Stimulated activated CD8-positive, alpha-beta memory T cell treated with anti-CD3 and anti-CD28 coated beads, Interleukin-7, amount 100 ng/mL, for 48 hours (primary cell): ENCODE measurements around the gene TERC.

Source experiments
- DNase-seq, 2 donors: peaks; one replicate each; pipeline ENCODE4 v3.0.0-alpha.2; 2020; ENCODE audit warnings: low read depth in 1 of 2; ENCODE audit errors: extremely low read depth in 1 of 2

Gene TERC

DNA sequence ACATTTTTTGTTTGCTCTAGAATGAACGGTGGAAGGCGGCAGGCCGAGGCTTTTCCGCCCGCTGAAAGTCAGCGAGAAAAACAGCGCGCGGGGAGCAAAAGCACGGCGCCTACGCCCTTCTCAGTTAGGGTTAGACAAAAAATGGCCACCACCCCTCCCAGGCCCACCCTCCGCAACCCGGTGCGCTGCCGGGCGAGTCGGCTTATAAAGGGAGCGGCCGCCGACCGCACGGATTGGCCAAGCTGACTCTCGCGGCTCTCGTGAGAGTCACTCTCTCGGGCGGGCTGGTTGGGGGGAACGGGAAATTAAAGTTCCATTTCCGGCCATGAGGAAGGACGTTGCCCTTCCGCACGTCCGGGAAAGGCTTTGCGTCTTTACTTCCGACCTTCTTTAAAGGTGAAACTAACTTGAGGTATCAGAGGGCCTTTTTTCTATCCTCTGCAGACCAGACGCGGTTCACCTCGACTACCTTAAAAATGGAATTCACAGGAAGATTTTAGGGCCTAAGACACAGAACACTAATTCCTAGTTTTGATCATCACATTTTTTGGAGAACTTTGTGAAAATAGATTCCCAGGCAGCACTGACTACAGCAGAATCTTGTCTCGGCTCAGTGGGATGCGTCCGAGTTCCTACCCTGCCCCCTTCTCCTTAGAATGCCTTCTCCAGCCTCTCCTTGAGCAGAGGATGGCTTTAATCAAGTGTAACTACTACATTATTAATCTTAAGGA, at the start of gene TERC:
Gene TERC (minus strand): TSS at position 179 of the 731 bp plus-strand sequence.
- peak; percentile 84 to 89 for DNase-seq

DNA sequence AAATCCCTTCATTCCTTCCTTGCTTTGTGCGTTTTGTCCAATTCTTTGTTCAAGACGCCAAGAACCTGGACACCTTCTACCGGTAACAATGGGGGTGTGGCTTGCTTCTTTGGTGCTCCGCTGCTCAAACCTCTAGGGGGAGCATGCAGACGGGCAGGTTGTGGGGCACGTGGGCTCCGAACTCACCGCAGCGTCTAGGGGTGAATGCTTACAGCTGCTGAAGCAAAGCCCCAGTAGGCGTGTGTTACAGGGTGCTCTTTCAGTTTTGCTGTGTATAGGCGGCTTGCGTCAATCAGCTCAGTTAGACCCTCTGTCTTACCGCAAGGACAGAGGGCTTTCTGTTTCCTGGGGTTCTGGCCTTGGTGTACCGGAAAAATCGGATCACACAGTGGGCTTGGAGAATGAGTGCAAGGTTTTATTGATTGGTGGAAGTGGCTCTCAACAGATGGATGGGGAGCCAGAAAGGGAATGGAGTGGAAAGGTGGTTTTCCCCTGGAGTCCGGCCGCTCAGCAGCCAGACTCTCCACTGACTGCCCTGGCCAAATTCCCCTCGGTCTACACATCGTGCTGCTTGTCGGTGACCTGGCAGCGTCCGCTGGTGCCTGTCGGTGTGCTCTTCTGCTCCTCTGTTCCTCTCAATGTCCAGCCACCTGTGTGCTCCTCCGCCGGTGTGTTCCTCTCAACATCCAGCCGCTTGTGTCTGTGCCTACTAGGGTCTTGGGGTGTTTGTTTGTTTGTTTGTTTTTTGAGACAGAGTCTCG, 49.1 kb upstream of the TERC start:
- peak; percentile 53 to 82 for DNase-seq

GRCh38 chr3:169813278-169813677, 48.4 kb upstream of the TERC start:
- DNase-seq = no peak

GRCh38 chr3:169812332-169813235, 47.7 kb upstream of the TERC start, which contains the start of the genes LRRC34 and LRRIQ4:
TSS of gene LRRC34 (minus strand) at chr3:169812904. CDS start at chr3:169812548, 356 bp downstream.
TSS of gene LRRIQ4 (plus strand) at chr3:169812870. CDS start at chr3:169821922, 9,052 bp downstream.
- DNase-seq = peak; percentile 47 to 79

DNA sequence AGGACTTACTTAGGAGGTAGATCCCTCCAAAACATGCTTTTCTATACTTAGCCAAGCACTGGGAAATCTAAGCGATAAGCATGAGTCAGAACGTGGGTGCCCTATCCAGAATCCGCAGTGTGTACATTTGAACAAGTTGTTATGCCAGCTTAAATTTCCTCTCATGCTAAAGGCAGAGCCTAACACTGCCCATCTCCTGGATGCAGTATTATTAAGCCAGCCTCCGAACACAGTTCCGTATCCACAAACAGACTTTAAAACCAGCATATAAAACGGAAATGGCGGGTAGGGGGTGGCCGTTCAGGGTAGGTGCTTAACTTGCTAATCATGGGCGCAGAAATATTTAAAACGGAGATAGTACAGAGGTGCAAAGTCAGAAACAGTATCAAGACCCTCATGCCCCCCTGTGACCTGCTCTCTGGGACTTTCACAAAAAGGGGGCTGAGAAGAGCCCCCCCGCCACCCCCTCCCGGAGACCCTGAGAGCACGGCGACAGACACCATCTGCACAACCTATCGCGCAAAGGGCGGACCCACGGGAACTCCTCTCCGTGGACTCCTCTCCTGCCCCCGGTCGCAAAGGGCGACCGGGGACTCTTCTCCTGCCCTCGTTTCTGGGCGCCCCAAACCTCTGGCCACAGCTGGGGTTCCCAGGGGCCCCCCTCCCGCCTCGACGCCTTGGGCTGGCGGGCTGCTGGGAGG, 46.9 kb upstream of the TERC start:
- no peak for DNase-seq

DNA sequence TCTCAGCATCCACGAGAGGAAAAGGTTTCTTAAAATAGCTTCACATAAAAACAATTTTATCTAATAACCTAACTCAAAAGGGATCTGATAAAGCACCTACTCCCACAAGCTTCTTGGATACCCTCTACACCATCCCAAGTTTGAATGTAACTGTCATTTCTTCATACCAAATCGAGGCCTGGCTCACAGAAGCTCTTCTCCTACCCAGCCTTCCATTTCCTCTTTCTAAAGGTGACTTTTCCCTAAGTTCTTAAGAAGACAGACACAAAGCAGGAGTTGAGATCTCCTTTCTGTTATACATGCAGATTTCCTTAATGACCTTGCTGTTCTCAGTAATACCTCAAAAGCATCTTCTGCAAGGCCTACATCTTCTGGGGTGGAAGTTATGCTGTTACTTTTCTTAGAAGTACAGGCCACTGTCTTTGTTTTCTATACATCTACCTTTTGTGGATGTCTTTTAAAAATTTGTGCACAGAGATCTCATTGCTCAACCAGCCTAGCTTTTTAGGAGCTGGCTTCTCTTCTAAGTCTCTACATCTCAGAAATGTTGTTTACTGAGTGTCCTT, 44.5 kb upstream of the TERC start:
- no peak for DNase-seq

- DNase-seq = no peak
Observed at GRCh38 chr3:169804681-169805080, 39.8 kb upstream of the TERC start.

- DNase-seq = no peak
Observed at GRCh38 chr3:169792359-169792758, 27.5 kb upstream of the TERC start.

DNA sequence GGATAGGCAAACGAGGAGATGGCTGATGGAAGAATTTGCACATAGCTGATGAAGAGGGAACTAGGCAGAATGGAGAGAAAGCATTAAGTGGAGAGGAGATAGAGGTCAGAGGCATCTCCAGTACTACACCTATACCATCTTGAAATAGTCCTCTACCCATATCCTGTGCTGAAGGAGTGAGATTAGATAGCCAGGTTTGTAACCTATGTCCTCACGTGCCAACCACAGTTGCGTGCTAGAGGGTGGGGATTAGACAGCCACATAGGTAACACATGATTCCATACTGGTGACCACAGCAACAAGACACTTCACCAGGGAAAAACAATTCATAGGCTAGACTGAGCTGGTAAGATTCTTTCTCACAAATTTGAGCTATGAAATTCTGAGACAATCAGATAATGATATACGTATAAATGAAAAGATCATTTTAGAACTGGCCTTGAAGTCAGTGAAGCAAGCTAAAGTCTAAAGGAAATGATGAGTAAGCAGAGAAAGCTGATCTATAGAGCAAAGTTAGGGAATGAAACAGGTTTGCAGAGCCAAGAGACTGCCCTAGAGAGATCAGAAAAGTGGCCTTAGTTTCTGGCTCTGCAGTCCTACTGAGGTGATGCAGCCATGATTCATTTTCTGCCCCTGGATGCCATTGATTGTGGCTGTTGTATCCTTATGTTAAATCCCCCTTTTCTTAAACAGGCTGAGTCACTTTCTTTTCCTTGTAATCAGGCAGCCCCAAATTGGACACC, 26.0 kb upstream of the TERC start:
- no peak for DNase-seq

GRCh38 chr3:169790219-169790618, 25.4 kb upstream of the TERC start:
- DNase-seq = no peak

DNA sequence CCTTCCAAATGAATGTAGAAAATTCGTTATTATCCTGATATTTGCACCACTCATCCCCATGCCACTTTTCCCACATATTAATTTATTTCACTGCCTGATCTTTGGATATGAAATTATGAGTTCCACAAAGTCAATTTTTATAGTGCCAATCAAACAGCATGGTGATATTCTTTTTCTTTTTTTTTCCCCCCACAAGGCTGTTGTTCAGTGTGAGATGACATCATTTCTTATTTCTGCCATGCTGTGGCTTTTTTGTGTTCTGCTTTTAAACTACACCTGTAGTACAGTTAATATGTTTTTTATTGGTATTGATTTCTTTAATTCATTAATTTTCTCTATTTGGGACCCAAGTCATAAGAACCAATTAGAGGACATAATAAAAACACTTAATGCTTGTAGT, 22.9 kb upstream of the TERC start:
- DNase-seq = no peak

GRCh38 chr3:169787120-169787519, 22.3 kb upstream of the TERC start:
- DNase-seq = no peak

- DNase-seq = no peak
Observed at GRCh38 chr3:169781209-169781855, 16.5 kb upstream of the TERC start.

GRCh38 chr3:169780742-169781141, 15.9 kb upstream of the TERC start:
- no peak for DNase-seq

DNA sequence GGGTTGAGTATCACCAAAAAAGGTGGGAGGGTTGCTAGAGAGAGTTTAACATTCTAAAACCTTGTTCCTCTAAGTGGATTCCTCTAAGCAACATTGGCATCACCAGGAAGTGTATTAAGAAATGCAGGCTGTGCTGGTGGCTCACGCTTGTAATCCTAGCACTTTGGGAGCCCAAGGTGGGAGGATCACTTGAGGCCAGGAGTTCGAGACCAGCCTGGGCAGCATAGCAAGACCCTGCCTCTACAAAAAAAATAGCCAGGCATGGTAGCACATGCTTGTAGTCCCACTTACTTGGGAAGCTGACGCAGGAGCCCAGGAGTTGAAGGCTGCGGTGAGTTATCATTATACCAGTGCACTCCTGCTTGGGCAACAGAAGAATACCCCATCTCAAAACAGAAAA, 13.0 kb upstream of the TERC start:
- no peak for DNase-seq

DNA sequence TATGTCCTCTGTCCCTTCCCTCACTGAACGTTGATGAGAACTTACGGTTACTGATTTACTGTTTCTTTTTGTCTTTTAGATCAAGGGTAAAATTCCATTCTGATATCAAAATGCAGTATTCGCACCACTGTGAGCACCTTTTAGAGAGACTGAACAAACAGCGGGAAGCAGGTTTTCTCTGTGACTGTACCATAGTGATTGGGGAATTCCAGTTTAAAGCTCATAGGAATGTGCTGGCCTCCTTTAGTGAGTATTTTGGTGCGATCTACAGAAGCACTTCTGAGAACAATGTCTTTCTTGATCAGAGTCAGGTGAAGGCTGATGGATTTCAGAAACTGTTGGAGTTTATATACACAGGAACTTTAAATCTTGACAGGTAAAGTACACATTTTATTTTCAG, 9.3 kb upstream of the TERC start:
- DNase-seq = no peak

GRCh38 chr3:169772897-169773816, 8.3 kb upstream of the TERC start, which contains the start of gene MYNN:
TSS of gene MYNN (plus strand) at chr3:169773396. CDS start at chr3:169774296, 900 bp downstream.
- DNase-seq = peak; percentile 83 to 89
